ENCODE measurements around the gene BASP1.
"Not testable (repeated sequence)": the region's sequence is repeated elsewhere in the genome, so short reads cannot be mapped to it uniquely, and the experiment has no call there.

Gene BASP1

GRCh38 chr5:17217493-17218352 lies at the start of gene BASP1:
TSS of gene BASP1 (plus strand) at chr5:17217631. CDS start at chr5:17275217, 57,586 bp downstream.
- DNase-seq, result peak; percentile 86

- no peak for DNase-seq
Observed at GRCh38 chr5:17169507-17169906, 47.9 kb upstream of the BASP1 start.

GRCh38 chr5:17172791-17173190 lies 44.6 kb upstream of the BASP1 start:
- DNase-seq, result no peak

GRCh38 chr5:17174965-17175364 lies 42.5 kb upstream of the BASP1 start:
- no peak for DNase-seq

- DNase-seq, result no peak
Observed at GRCh38 chr5:17177501-17178372, 39.7 kb upstream of the BASP1 start.

GRCh38 chr5:17178373-17178675 lies 39.1 kb upstream of the BASP1 start:
- no peak for DNase-seq

- no peak for DNase-seq
Observed at GRCh38 chr5:17180330-17180843, 37.0 kb upstream of the BASP1 start.

- DNase-seq, result no peak
Observed at GRCh38 chr5:17180864-17181723, 36.3 kb upstream of the BASP1 start.

- no peak for DNase-seq
Observed at GRCh38 chr5:17182494-17182893, 34.9 kb upstream of the BASP1 start.

GRCh38 chr5:17182981-17183380 lies 34.5 kb upstream of the BASP1 start:
- no peak for DNase-seq

- no peak for DNase-seq
Observed at GRCh38 chr5:17183831-17184230, 33.6 kb upstream of the BASP1 start.

GRCh38 chr5:17184588-17184987 lies 32.8 kb upstream of the BASP1 start:
- DNase-seq, result no peak

- no peak for DNase-seq
Observed at GRCh38 chr5:17185349-17185748, 32.1 kb upstream of the BASP1 start.

GRCh38 chr5:17185773-17186172 lies 31.7 kb upstream of the BASP1 start:
- DNase-seq, result no peak

- no peak for DNase-seq
Observed at GRCh38 chr5:17186256-17186655, 31.2 kb upstream of the BASP1 start.

GRCh38 chr5:17187011-17187785 lies 30.2 kb upstream of the BASP1 start:
- DNase-seq, result no peak

- DNase-seq, result no peak
Observed at GRCh38 chr5:17187786-17188170, 29.7 kb upstream of the BASP1 start.

- peak; percentile 85 for DNase-seq
Observed at GRCh38 chr5:17189381-17190036, 27.9 kb upstream of the BASP1 start.

- DNase-seq, result peak; percentile 31
Observed at GRCh38 chr5:17190242-17190778, 27.1 kb upstream of the BASP1 start.

GRCh38 chr5:17190799-17191391 lies 26.5 kb upstream of the BASP1 start:
- no peak for DNase-seq

- DNase-seq, result not testable (repeated sequence)
Observed at GRCh38 chr5:17191574-17191973, 25.9 kb upstream of the BASP1 start.

Measured in NCI-H774 (cell line).